Measurements from ENCODE around the gene BANP.

The BANP gene

GRCh38 chr16:88059701-88060386, 108.6 kb downstream of the BANP start:
- Histone ChIP-seq H3F3A (ENCODE audit: insufficient read depth, low read length) (no peaks in the 10 kb centered on the region), H3K9me3 (ENCODE audit: low read length) (no peaks in the 10 kb centered on the region), H3K79me2 (ENCODE audit: insufficient read depth, low read length) (no peaks in the 10 kb centered on the region), H3K27ac (ENCODE audit: low read depth, low read length, poor library complexity, severe bottlenecking) (no peak overlapping the region), H2AFZ (ENCODE audit: low read length) (no peak overlapping the region), H3K4me3 (ENCODE audit: low read depth, low read length, poor library complexity, severe bottlenecking) (no peak overlapping the region), H3K4me1 (ENCODE audit: insufficient read depth, low read length, severe bottlenecking) (peaks cover 6% of the 10 kb centered on the region), H3K9ac (ENCODE audit: low read length) (no peak overlapping the region), H3K27me3 (ENCODE audit: insufficient read depth, low read length) (no peaks in the 10 kb centered on the region), H4K20me1 (ENCODE audit: insufficient read depth, low read length) (no peaks in the 10 kb centered on the region), H3K9me2 (ENCODE audit: low read depth, low read length) (no peaks in the 10 kb centered on the region), H3K36me3 (ENCODE audit: insufficient read depth, low read length) (peaks cover 11% of the 10 kb centered on the region; the same call in 1 of the 2 replicates), H3K4me2 (ENCODE audit: low read length) (no peak overlapping the region)
- TF ChIP-seq EZH2 (IDR thresholded peaks at IDR 0.05; ENCODE audit: borderline replicate concordance, low read length), result no peak
- no peak for TF ChIP-seq CTCF (IDR thresholded peaks at IDR 0.05; ENCODE audit: low read length)

- Histone ChIP-seq H4K20me1 (ENCODE audit: insufficient read depth, low read length) (no peaks in the 10 kb centered on the region), H3K4me3 (ENCODE audit: low read depth, low read length, poor library complexity, severe bottlenecking) (no peak overlapping the region), H3K9me2 (ENCODE audit: low read depth, low read length) (no peaks in the 10 kb centered on the region), H2AFZ (ENCODE audit: low read length) (no peak overlapping the region), H3K4me1 (ENCODE audit: insufficient read depth, low read length, severe bottlenecking) (peaks cover 6% of the 10 kb centered on the region), H3K27ac (ENCODE audit: low read depth, low read length, poor library complexity, severe bottlenecking) (peak overlapping the region; percentile 16), H3K9me3 (ENCODE audit: low read length) (no peaks in the 10 kb centered on the region), H3F3A (ENCODE audit: insufficient read depth, low read length) (no peaks in the 10 kb centered on the region), H3K27me3 (ENCODE audit: insufficient read depth, low read length) (no peaks in the 10 kb centered on the region), H3K9ac (ENCODE audit: low read length) (no peak overlapping the region), H3K4me2 (ENCODE audit: low read length) (no peak overlapping the region), H3K36me3 (ENCODE audit: insufficient read depth, low read length) (peaks cover 16% of the 10 kb centered on the region), H3K79me2 (ENCODE audit: insufficient read depth, low read length) (no peaks in the 10 kb centered on the region)
- TF ChIP-seq CTCF (IDR thresholded peaks at IDR 0.05; ENCODE audit: low read length), result peak; percentile 38
- no peak for TF ChIP-seq EZH2 (IDR thresholded peaks at IDR 0.05; ENCODE audit: borderline replicate concordance, low read length)
Measured at GRCh38 chr16:88060524-88061219, 109.4 kb downstream of the BANP start.

GRCh38 chr16:88061346-88062110, 110.3 kb downstream of the BANP start:
- TF ChIP-seq CTCF (IDR thresholded peaks at IDR 0.05; ENCODE audit: low read length), result no peak
- no peak for TF ChIP-seq EZH2 (IDR thresholded peaks at IDR 0.05; ENCODE audit: borderline replicate concordance, low read length)
- H3K36me3 ChIP-seq (ENCODE audit: insufficient read depth, low read length), result peaks cover 16% of the 10 kb centered on the region
- H3K27me3 ChIP-seq (ENCODE audit: insufficient read depth, low read length), result no peaks in the 10 kb centered on the region
- H3F3A ChIP-seq (ENCODE audit: insufficient read depth, low read length), result no peaks in the 10 kb centered on the region
- no peaks in the 10 kb centered on the region for H4K20me1 ChIP-seq (ENCODE audit: insufficient read depth, low read length)
- H3K4me1 ChIP-seq (ENCODE audit: insufficient read depth, low read length, severe bottlenecking), result peaks cover 13% of the 10 kb centered on the region
- no peak overlapping the region for H3K9ac ChIP-seq (ENCODE audit: low read length)
- H3K9me2 ChIP-seq (ENCODE audit: low read depth, low read length), result no peaks in the 10 kb centered on the region
- H2AFZ ChIP-seq (ENCODE audit: low read length), result no peak overlapping the region
- no peak overlapping the region for H3K4me2 ChIP-seq (ENCODE audit: low read length)
- no peaks in the 10 kb centered on the region for H3K79me2 ChIP-seq (ENCODE audit: insufficient read depth, low read length)
- no peak overlapping the region for H3K4me3 ChIP-seq (ENCODE audit: low read depth, low read length, poor library complexity, severe bottlenecking)
- no peaks in the 10 kb centered on the region for H3K9me3 ChIP-seq (ENCODE audit: low read length)
- peak overlapping the region; percentile 16 for H3K27ac ChIP-seq (ENCODE audit: low read depth, low read length, poor library complexity, severe bottlenecking)

All from OCI-LY1 (cell line).